ENCODE measurements around the gene EVI5.

EVI5 gene

GRCh38 chr1:92784639-92785500, at the start of gene EVI5:
TSS of gene EVI5 (minus strand) at chr1:92785108. CDS start at chr1:92736546, 48,562 bp downstream.
- peak; percentile 93 for DNase-seq

- DNase-seq, result no peak
These were observed 49.7 kb upstream of the EVI5 start for GRCh38 chr1:92834617-92835016.

GRCh38 chr1:92833840-92834239, 48.9 kb upstream of the EVI5 start:
- DNase-seq, result no peak

- no peak for DNase-seq
These were observed 47.7 kb upstream of the EVI5 start for GRCh38 chr1:92832537-92833114.

- DNase-seq, result peak; percentile 94
These were observed 47.0 kb upstream of the EVI5 start, which contains the start of gene RPL5 for GRCh38 chr1:92831762-92832536. TSS of gene RPL5 (plus strand) at chr1:92832040. CDS start at chr1:92832115, 75 bp downstream.

GRCh38 chr1:92831368-92831761, 46.5 kb upstream of the EVI5 start:
- DNase-seq, result no peak

- DNase-seq, result no peak
These were observed 41.9 kb upstream of the EVI5 start for GRCh38 chr1:92826792-92827191.

GRCh38 chr1:92822879-92823278, 38.0 kb upstream of the EVI5 start:
- no peak for DNase-seq

- DNase-seq, result no peak
These were observed 35.6 kb upstream of the EVI5 start for GRCh38 chr1:92820551-92820950.

GRCh38 chr1:92820024-92820423, 35.1 kb upstream of the EVI5 start:
- DNase-seq, result no peak

- DNase-seq, result no peak
These were observed 33.3 kb upstream of the EVI5 start for GRCh38 chr1:92817986-92818764.

GRCh38 chr1:92817137-92817697, 32.3 kb upstream of the EVI5 start:
- no peak for DNase-seq

GRCh38 chr1:92816732-92817131, 31.8 kb upstream of the EVI5 start:
- DNase-seq, result no peak

GRCh38 chr1:92808381-92808780, 23.5 kb upstream of the EVI5 start:
- DNase-seq, result no peak

- DNase-seq, result no peak
These were observed 20.3 kb upstream of the EVI5 start for GRCh38 chr1:92805216-92805615.

- no peak for DNase-seq
These were observed 19.9 kb upstream of the EVI5 start for GRCh38 chr1:92804721-92805201.

- DNase-seq, result no peak
These were observed 18.4 kb upstream of the EVI5 start for GRCh38 chr1:92803140-92803887.

- no peak for DNase-seq
These were observed 13.1 kb upstream of the EVI5 start for GRCh38 chr1:92797961-92798360.

- no peak for DNase-seq
These were observed 12.4 kb upstream of the EVI5 start for GRCh38 chr1:92797297-92797696.

- DNase-seq, result no peak
These were observed 10.3 kb upstream of the EVI5 start for GRCh38 chr1:92795166-92795565.

GRCh38 chr1:92792340-92792782, 7.5 kb upstream of the EVI5 start:
- DNase-seq, result no peak

Measured in NCI-H2171 (cell line).